Mucosa of gallbladder (tissue), 1 donor: Measurements from ENCODE around the gene MANSC4. TPM values are rescaled to one million over a fixed set of nuclear protein-coding genes. Genes with fewer than 3 reads are reported as not detected.

Experiments
- DNase-seq: peaks from one replicate; pipeline ENCODE4 v3.0.0-alpha.2; 2020; ENCODE audit warnings: low spot score
- total RNA-seq: library from RNA; stranded (reverse); gene quantifications from one replicate; pipeline ENCODE4 v1.2.1, GENCODE V29; 2021
- donor health status: DM: no; HTN: no; CAD: no.

Gene MANSC4
- total RNA-seq, 1 donor from 2014 or later = not detected

GRCh38 chr12:27800819-27801218, 20.8 kb upstream of the MANSC4 start:
- no peak for DNase-seq

GRCh38 chr12:27797301-27798025, 17.4 kb upstream of the MANSC4 start:
- DNase-seq = no peak

GRCh38 chr12:27796128-27796527, 16.1 kb upstream of the MANSC4 start:
- no peak for DNase-seq

GRCh38 chr12:27794818-27795584, 15.0 kb upstream of the MANSC4 start:
- no peak for DNase-seq

- no peak for DNase-seq
Measured at GRCh38 chr12:27790179-27790578, 10.1 kb upstream of the MANSC4 start.

GRCh38 chr12:27787559-27787958, 7.5 kb upstream of the MANSC4 start:
- no peak for DNase-seq

- DNase-seq = no peak
Measured at GRCh38 chr12:27785882-27786570, 6.0 kb upstream of the MANSC4 start.

GRCh38 chr12:27782481-27782880, 2.4 kb upstream of the MANSC4 start:
- DNase-seq = no peak

- DNase-seq = no peak
Measured at GRCh38 chr12:27781680-27782079, 1.6 kb upstream of the MANSC4 start.

GRCh38 chr12:27780612-27781408, 774 bp upstream of the MANSC4 start:
- DNase-seq = peak; percentile 31

GRCh38 chr12:27779416-27779919, 568 bp downstream of the MANSC4 start:
- no peak for DNase-seq

GRCh38 chr12:27778206-27778605, 1.8 kb downstream of the MANSC4 start:
- DNase-seq = no peak

- DNase-seq = no peak
Measured at GRCh38 chr12:27777141-27777540, 2.9 kb downstream of the MANSC4 start.

GRCh38 chr12:27772328-27773049, 7.5 kb downstream of the MANSC4 start:
- DNase-seq = no peak

GRCh38 chr12:27771481-27772327, 8.3 kb downstream of the MANSC4 start:
- DNase-seq = no peak

- DNase-seq = no peak
Measured at GRCh38 chr12:27769142-27769673, 10.8 kb downstream of the MANSC4 start.

GRCh38 chr12:27766587-27766986, 13.4 kb downstream of the MANSC4 start:
- DNase-seq = no peak

GRCh38 chr12:27762757-27763156, 17.3 kb downstream of the MANSC4 start:
- no peak for DNase-seq

- no peak for DNase-seq
Measured at GRCh38 chr12:27756670-27757195, 23.3 kb downstream of the MANSC4 start.
